ENCODE measurements around the gene TRERF1. TPM values are rescaled to one million over a fixed set of nuclear protein-coding genes. Genes with fewer than 3 reads are reported as not detected.

TRERF1 gene
- total RNA-seq, 1 experiment from 2014 or later, result 5.2 TPM

DNA sequence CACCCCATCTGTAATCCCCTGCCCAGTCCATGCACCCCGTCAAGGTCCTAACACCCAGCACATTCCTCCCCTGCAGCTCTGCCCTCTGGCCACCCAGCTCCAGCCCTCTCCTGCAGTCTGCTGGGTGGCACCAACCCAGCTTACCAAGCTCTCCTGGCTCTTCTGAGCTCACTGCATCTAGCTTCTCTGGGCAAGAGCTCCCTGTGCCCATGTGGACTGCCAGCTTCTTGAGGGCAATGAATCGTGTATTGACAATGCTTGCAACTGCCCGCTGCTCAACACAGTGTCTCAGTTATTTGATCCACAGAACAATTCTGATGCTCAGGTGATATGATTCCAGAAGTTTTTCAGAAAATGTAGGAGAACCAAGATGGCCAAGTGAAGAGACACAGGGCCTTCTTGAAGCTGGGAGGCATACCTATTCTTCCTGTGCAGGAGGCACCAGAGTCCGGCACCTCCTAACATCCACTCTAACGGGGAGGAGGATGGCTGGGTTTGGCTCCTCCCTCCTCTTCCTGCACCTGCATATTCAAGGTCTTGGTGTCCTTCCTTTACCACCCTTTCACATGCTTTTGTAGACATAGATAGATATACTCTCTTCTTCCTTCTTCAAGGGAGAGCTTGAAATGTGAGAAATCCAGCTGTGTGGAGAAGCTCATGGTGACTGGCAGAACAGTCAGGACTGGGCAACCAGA is 85.6 kb downstream of the TRERF1 start:
- no peak for DNase-seq (ENCODE audit: low read depth)

DNA sequence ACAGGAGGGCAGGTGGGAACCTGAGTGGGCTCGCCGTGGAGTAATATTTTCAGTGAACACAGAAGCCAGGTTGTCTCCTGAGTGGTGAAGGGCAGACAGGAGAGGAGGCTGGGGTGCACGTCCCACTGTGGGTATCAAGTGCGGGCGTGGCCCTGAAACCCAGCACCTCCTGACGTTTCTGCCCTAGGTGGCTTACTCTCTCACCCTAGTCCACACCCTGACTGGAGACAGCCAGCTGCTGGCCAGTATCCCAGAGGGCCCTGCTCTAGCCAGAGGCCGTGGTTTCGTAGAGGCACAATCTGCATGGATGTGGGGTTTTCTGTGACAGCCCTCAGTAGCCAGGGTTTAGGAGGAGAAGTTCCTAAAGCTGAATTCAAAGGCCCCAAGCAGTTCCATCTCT is 86.7 kb downstream of the TRERF1 start:
- peak; percentile 37 for DNase-seq (ENCODE audit: low read depth)

DNA sequence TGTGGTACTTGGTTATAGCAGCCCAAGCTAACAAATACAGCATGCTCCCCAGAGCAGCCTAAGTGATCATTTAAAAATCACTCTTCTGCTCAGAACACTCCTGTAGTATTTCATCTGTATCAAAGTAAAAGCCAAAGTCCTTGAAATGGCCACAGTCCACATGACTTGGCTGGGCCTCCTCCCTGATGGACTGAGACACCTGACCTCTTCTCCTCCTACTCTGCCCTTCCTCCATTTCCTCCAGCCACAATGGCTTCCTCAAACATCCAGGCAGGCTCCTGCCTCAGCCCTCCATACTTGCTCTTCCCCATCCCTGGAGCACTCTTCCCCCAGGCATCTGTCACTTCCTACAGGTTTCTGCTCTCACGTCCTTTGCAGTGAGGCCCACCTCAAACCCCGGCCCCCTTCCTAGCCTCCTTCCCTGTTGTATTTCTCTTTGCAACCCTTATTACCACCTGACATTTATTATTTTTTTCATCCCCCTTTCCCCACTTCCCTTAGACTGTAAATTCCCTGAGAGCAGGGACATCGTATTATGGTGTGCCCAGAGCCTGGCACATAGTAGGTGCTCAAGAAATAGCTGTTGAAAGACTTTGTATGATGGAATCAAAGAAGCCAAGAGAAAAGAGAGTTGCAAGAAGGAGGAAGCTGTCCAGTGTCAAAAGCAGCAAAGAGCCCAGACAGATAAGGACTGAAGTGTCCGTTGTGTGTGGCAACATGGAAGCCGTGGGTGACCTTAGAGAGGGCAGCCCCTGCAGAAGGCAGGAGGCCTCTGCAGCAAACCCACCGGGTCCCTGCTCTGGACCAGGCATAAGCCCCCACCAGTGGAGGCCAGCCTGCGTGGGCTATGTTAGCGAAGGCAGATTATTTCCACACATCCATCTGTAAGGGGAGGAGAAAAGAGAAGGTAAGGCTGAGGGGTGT is 87.5 kb downstream of the TRERF1 start:
- no peak for DNase-seq (ENCODE audit: low read depth)

DNA sequence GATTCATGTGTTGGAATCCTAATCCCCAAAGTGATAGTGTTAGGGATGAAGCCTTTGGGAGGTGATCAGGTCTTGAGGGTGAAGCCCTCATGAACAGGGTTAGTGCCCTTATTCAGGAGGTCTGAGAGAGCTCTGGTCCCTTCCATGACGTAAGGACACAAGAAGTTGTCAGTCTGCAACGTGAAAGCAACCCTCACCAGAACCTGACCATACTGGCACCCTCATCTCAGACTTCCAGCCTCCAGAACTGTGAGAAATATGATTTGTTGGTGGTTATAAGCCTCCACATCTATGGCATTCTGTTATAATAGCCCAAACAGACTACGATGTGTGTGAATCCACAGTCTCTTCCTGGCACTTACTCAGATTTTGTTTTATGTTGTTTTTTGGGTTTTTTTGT is 90.7 kb downstream of the TRERF1 start:
- no peak for DNase-seq (ENCODE audit: low read depth)

DNA sequence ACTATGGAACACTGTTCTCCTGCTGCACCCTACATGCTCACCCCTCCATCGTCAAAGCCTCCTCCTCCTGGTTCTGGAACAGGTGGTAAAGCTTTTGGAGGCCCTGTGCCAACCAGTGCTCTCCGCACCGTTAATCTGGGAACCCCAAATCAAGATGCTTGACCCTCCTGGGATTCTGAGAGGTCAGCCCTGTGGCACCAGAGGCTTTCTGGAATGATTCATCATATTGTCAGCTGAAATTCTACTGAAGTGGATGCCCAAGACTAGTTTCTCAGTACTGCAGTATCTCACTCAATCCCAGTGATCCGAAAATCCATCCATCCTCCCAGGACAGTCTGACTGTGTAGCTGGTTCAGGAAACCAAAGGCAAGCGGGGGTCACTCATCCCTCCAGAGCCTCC is 92.7 kb downstream of the TRERF1 start:
- DNase-seq (ENCODE audit: low read depth), result peak; percentile 63

DNA sequence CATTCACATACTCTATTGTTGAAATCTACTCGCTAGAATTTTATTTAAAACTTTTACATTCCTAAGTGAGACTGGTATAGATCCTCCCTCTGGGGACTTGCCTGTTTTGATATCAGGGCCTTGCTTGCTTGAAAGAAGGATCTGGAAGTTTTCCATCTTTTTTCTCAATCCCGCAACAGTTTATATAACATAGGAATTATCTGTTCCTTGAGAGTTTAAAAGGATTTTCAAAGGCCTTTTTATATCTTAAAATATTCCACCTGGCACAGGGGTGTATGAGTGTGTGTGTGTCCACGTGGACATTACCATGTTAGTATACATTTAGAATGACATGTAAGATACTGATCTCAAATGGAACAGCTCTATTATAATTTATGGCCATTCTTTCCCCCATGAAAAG is 96.3 kb downstream of the TRERF1 start:
- DNase-seq (ENCODE audit: low read depth), result no peak

DNA sequence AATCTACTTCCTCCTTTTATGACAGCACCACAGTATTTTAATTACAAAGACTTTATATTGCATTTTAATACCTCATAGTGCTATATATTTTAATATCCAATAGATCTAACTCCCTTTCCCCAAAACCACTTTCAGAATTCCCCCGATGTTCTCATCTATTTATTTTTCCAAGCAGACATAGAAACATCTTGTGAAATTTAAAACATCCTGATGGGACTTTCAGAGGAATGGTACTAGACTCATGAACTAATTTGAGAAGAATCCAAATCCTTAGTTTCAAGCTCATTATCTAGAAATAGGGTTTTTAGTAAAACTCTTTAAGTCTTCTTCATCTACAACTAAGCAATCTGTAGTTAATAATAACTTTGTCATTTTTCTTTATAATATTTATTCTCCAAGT is 97.0 kb downstream of the TRERF1 start:
- DNase-seq (ENCODE audit: low read depth), result no peak

DNA sequence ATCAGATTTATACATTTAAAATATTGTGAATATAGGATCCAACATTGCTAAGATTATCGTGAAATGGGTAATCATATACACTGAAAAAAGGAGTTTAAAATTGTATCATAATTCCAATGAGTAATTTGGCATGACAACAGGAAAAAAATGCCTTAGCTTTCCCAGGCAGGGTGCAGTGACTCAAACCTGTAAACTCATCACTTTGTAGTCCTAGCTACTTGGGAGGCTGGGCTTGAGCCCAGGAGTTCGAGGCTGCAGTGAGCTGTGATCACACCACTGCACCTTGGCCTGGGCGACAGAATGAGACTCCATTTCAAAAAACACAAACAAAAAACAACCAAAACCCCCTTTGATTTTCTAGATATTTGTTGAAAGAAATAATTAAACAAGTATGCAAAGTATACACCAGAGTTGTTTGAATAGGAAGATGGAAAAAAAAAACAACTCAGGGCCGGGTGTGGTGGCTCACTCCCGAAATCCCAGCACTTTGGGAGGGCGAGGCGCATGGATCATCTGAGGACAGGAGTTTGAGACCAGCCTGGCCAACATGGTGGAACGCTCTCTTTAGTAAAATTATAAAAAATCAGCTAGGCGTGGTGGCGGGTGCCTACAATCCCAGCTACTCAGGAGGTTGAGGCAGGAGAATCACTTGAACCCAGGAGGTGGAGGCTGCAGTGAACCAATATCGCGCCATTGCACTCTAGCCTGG is 98.7 kb downstream of the TRERF1 start:
- DNase-seq (ENCODE audit: low read depth), result peak; percentile 64

DNA sequence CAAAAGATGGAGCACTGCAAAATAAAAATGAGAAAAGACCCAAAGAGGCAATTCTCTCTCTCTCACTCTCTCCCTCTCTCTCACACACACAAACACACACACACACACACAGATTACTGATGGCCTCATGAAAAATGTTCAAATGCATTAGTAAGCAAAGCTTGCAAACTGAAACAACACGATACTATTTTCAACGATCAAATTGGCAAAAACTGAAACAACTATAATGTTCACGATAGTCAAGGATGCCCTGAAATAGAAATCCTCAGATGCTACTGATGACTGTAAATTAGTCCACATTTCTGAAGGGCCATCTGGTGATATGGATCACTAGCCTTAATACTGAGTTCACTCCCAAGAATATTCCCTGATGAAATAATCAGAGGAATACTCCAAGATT is 100.8 kb downstream of the TRERF1 start:
- DNase-seq (ENCODE audit: low read depth), result no peak

DNA sequence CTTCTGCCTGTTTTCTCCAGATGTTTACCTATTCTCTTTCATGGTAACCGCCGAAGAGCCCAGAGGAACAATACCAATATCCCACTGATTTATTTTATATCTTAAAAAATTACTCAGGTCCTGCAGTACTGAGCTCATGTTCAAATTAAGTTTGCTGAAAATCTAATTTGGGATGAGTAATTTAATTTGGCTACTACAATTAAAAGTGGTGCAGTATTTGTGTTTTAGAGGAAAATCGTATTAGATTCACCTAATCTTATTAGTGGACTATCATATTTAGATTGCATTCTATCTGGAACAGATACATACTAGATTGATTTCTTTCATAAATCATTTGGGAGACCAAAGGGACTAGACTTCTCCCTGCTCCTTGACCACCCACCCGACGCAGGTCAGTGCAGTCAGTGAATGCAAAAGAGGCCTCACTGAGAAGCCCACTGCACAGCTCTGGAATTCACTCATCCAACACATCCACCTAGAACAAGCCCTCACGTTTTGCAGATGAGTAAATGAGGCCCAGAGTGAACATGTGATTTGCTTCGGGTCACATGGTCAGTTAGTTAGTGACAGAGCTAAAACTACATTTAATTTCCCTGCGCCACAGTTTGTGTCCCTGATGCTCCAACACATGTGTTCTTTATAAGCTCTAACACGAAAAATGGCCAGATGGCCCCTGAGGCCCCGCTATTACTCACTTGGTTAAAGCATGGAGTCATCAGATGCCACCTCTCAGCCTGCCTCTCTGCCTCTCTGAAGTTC is 101.8 kb downstream of the TRERF1 start:
- peak; percentile 94 for DNase-seq (ENCODE audit: low read depth)

DNA sequence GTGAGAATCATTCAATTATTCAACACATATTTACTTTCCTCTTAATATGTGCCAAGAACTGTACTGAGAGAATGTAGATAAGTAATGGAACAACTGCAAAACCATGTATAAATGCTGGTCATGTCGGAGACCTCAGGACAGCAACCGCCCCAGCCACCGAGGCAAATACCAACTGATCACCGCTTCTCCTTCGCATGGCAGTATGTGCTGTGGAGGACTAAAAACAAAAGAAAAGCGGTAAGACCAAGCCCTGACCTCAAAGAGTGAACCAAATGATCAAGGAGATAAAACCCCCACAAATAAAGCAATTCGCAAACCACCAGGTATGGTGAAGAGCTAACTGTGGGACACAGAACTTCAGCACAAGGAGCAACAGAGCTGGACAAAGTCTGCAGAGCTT is 104.3 kb downstream of the TRERF1 start:
- no peak for DNase-seq (ENCODE audit: low read depth)

DNA sequence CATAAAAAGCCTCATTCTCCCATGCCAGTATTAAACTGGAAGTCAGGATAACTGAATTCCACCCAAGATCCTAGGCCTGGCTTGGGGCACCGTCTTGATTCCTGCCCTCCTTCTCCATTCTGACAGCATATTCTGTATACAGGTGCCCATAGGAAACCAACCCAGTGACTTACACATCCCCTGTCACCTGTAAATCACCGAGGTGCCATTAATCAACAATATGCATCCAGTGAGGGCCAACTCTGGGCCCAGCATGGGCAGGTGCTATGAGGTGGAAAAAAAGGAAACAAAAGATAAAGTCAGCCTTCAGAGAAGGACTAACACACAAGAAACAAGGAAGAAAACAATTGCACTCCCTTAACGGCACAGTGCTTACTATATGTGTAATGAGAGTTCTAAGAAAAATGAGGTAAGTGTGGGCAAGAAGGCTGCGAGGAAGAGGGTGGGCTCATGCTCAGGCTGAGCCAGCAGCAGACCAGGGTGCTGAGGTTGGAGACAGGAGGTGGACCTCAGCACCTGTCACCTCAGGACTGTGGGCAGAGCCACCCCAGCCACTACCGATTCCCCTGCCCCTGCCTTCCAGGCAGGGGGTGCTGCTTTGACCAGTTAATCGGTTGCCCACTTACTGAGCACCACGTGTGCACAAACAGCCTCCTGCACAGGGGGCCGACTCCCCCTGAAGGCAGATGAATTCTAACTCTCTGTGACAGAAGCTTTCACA is 105.9 kb downstream of the TRERF1 start:
- DNase-seq (ENCODE audit: low read depth), result no peak

DNA sequence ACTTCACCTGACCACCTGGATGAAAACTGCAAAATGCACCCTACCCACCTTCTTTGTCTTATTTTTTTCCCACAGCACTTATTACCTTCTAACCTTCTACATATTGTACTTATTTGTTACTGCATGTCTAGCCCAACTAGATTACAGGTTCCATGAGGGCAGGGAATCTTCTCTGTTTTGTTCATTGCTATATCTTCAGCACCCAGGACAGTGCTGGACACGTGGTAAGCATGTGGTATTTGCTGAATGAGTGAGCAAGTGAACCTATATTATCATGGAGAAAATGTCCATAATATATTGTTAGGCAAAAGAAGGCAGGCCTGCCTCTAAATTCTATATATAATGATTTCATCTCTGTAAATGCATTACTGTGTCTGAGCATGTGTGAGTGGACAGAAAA is 107.0 kb downstream of the TRERF1 start:
- DNase-seq (ENCODE audit: low read depth), result no peak

DNA sequence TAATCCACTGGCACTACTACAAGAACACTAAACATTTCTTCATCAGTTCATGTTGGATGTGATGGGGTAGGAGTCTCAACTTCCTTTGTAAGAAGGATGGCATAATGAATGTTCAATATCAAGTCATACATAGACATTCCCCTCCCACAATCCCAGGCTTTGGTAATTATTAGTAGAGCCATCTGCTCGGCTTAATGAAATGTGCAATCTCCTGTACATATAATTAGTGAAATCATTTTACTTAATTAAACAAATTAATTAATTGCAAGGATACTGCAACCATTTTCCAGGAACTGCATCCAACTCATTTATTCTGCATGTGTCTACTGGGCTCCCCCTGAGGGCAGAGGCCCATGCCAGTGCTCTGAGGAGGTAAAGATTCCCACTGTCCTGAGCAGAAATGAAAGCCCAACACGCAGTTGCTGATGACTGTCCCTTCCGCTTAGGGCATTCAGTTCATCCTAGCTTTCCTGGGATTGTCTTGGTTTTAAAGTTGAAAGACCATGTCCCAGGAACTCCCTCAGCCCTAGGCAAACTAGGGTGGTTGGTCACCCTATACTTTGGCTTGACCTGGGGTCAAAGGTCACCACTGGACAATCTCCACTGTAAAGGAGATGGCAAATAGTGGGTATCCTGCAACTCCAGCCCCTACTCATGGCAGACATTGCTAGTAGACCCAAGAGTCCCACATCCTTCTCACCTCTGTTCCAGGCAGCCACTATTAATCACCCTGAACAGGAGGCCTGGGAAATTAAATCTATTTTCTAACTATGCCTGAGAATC is 109.8 kb downstream of the TRERF1 start:
- peak; percentile 60 for DNase-seq (ENCODE audit: low read depth)

DNA sequence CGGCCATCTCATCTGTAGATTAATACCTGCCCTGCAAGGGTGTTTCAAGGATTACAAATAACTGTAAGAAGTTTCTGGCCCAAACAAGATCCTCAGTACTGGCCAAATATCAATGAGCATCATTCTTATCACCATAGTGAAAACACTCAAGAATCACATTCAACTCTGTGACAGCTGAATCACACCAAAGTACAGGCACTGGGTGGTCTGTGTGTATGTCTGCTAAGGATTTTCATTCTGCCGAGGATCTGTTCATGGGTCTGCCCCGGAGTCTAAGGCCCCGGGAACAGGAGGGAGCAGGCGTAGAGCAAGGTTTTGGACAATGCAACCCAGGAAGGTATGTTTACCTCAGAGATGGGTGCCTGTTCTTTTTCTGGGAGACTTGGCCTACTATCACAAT is 110.5 kb downstream of the TRERF1 start:
- no peak for DNase-seq (ENCODE audit: low read depth)

DNA sequence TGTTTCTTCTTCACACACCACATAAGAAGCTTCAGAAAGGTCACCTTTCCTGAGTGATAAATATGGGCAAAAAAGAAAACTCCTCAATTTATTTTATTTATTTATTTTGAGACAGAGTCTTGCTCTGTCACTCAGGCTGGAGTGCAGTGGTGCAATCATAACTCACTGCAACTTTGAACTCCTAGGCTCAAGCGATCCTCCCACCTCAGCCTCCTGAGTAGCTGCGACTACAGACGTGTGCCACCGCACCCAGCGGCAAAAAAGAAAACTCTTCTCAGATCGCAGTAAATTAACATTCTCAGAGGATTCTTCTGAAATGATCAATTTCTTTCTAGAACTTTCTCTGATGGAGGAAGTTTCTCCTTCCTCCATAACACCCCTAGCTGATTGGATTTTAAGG is 111.2 kb downstream of the TRERF1 start:
- no peak for DNase-seq (ENCODE audit: low read depth)

DNA sequence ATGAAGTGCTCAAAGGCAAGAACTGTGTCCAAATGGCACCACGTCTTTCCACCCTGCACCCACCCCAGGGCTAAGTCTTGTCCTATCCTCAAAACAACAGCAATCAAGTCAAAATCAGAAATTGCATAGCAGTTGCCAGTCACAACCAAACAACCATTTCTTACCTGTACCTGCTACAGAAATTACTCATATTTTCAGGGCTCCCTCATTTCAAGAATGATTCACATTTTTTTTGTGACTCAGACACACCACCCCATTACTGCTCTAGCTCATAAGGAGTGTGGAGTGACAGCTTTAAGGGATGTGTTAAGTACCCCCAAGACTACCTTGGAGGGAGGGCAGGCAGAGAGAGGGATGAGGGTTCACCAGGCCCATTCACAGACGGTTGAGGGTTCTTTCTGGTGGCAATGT is 111.7 kb downstream of the TRERF1 start:
- no peak for DNase-seq (ENCODE audit: low read depth)

DNA sequence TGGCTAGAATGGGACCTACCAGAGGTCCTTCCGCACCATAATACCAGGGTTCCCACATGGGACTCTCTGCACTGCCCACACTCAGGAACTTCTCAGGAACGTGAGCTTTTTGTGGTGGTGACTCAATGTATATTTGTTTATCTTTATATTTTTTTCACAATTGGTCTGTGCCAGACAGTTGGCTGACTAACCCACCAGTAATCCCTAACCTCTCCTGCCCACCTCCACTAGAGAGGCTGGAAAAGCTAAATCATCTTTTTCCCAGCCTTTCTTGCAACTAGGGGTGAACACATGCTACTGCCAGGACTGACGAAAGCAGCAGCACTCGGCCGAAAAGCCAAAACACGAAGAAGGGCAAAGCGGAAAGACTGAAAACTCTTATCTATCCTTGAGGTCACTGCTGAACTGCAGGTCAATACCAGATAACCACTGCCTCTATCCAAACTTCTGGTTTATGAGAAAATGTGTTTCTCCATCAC is 112.9 kb downstream of the TRERF1 start:
- peak; percentile 99 for DNase-seq (ENCODE audit: low read depth)

DNA sequence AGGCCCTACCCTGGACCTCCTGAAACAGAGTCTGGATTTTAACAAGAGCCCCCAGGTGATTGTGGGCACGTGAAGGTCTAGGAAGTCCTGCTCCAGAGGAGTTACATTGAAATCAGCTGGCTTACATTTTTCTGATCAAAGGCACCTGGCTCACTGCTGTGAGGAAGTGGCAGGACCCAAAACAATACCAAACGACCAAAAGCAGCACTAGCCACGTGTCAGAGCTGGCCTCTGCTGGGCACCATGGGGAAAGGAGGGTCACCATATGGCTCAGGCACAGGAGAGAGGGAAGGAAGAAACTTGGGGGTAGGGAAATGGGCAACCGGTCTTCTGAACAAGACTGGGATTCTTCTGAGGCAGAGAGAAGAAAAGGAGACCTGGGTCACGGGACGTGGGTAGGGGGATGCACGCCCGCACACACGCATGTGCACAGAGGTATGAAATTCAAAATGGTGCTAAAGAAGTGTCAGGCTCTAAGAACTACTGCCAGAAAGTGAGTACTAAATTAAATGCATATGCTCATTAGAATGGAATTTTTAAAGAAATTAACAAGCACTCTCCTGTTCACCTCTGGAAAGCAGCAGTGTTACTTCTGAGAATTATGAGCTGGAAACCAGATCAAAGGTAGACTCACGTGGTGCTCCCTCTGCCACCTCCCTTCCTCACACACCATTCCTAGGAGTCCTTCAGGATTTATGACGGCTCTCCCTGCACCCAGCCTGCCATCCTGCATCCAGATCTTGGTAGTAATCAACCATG is 113.6 kb downstream of the TRERF1 start:
- peak; percentile 46 for DNase-seq (ENCODE audit: low read depth)

Measured in RPMI7951 (cell line).